ENCODE data around the gene RYK. TPM values are rescaled to one million over a fixed set of nuclear protein-coding genes. Genes with fewer than 3 reads are reported as not detected.

The RYK gene
- total RNA-seq, 1 donor from 2014 or later, result 56.6 TPM

GRCh38 chr3:134253475-134254226 lies 3.0 kb upstream of the RYK start:
- TF ChIP-seq CTCF (IDR thresholded peaks at IDR 0.05), result no peak
- no peaks in the 10 kb centered on the region for H3K27me3 ChIP-seq
- H3K36me3 ChIP-seq, result no peaks in the 10 kb centered on the region
- peak; percentile 28 for ATAC-seq
- intact Hi-C loops (cut with DNase I), result no loop called here
- no peak overlapping the region for H3K4me3 ChIP-seq
- peaks cover 10% of the 10 kb centered on the region for H3K4me1 ChIP-seq
- no peak for DNase-seq
- no peak overlapping the region for H3K27ac ChIP-seq
- no peaks in the 10 kb centered on the region for H3K9me3 ChIP-seq

- peak overlapping the region; percentile 43 for H3K27ac ChIP-seq
- H3K4me3 ChIP-seq, result no peak overlapping the region
- peaks cover 10% of the 10 kb centered on the region for H3K4me1 ChIP-seq
- no peaks in the 10 kb centered on the region for H3K9me3 ChIP-seq
- DNase-seq, result no peak
- no peak for ATAC-seq
- no peak for TF ChIP-seq CTCF (IDR thresholded peaks at IDR 0.05)
- no peaks in the 10 kb centered on the region for H3K36me3 ChIP-seq
- intact Hi-C loops (cut with DNase I), result no loop called here
- H3K27me3 ChIP-seq, result no peaks in the 10 kb centered on the region
These were observed 2.1 kb upstream of the RYK start for GRCh38 chr3:134252766-134253165.

GRCh38 chr3:134251731-134252391 lies 1.2 kb upstream of the RYK start:
- Histone ChIP-seq H3K27me3 (no peaks in the 10 kb centered on the region), H3K36me3 (no peaks in the 10 kb centered on the region), H3K4me3 (no peak overlapping the region), H3K4me1 (peaks cover 10% of the 10 kb centered on the region), H3K27ac (peak overlapping the region; percentile 78), H3K9me3 (no peaks in the 10 kb centered on the region)
- no peak for ATAC-seq
- no peak for DNase-seq
- no peak for TF ChIP-seq CTCF (IDR thresholded peaks at IDR 0.05)
- intact Hi-C loops (cut with DNase I), result no loop called here

- Histone ChIP-seq H3K36me3 (no peaks in the 10 kb centered on the region), H3K4me3 (peak overlapping the region; percentile 61), H3K9me3 (no peaks in the 10 kb centered on the region), H3K4me1 (peaks cover 10% of the 10 kb centered on the region), H3K27ac (peak overlapping the region; percentile 70), H3K27me3 (no peaks in the 10 kb centered on the region)
- intact Hi-C loops (cut with DNase I), result no loop called here
- TF ChIP-seq CTCF (IDR thresholded peaks at IDR 0.05), result no peak
- ATAC-seq (peak; percentile 78), DNase-seq (peak; percentile 87)
These were observed 533 bp downstream of the RYK start for GRCh38 chr3:134249935-134250716.

GRCh38 chr3:134249296-134249841 lies 1.3 kb downstream of the RYK start:
- DNase-seq (no peak), ATAC-seq (no peak)
- TF ChIP-seq CTCF (IDR thresholded peaks at IDR 0.05), result no peak
- no peaks in the 10 kb centered on the region for H3K9me3 ChIP-seq
- no peaks in the 10 kb centered on the region for H3K36me3 ChIP-seq
- no peaks in the 10 kb centered on the region for H3K27me3 ChIP-seq
- no peak overlapping the region for H3K27ac ChIP-seq
- intact Hi-C loops (cut with DNase I), result no loop called here
- H3K4me1 ChIP-seq, result peaks cover 10% of the 10 kb centered on the region
- H3K4me3 ChIP-seq, result peak overlapping the region; percentile 61

Data from upper lobe of right lung (tissue), 1 donor.